ENCODE results near the gene GRHL1.

GRHL1 gene, protein sequence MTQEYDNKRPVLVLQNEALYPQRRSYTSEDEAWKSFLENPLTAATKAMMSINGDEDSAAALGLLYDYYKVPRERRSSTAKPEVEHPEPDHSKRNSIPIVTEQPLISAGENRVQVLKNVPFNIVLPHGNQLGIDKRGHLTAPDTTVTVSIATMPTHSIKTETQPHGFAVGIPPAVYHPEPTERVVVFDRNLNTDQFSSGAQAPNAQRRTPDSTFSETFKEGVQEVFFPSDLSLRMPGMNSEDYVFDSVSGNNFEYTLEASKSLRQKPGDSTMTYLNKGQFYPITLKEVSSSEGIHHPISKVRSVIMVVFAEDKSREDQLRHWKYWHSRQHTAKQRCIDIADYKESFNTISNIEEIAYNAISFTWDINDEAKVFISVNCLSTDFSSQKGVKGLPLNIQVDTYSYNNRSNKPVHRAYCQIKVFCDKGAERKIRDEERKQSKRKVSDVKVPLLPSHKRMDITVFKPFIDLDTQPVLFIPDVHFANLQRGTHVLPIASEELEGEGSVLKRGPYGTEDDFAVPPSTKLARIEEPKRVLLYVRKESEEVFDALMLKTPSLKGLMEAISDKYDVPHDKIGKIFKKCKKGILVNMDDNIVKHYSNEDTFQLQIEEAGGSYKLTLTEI

DNA sequence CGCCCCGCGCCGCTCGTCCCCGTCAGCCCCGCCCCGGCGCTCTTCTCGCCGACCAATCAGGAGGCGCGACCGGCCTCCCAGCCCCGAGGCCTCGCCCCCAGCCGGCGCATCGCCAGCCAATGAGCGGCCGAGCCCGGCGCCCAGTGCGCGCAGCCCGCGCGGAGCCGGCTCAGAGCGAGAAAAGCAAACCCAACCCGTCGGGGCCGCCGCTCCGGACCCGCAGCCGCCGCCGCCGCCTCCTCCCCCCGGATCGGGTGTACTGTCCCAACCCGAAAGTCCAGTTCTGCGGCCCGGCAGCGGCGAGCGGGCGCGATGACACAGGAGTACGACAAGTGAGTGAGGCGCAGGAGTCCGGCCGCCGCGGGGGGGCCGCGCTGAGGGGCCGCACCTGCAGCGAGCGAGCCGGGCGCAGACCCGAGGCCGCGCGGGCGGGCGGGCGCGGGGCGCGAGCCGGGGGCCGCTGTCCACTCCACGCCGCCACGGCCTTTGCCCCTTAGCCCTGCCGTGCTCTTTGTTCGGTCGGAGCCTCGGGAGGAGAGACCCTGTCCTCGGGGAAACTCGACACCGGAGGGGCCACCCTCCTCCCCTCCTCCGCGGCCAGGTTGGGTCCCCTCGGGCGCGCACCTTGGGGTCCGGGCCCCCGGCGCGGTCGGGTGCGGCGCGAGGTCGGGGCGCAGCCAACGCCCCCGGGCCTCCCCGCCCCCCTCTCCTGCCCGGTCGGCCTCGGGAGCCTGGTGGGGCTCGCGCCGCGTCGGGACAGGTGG is at the start of gene GRHL1:
Gene GRHL1, plus strand, starts transcription at position 172 of the 764 bp plus-strand sequence. Its CDS starts 141 bp downstream, at position 313.
- H3K4me3 ChIP-seq (ENCODE audit: low read depth, low read length) = peak within 1 kb of the TSS; percentile 64
- peak; percentile 46 for DNase-seq (ENCODE audit: low read depth)
- TF ChIP-seq, protein P1, sequence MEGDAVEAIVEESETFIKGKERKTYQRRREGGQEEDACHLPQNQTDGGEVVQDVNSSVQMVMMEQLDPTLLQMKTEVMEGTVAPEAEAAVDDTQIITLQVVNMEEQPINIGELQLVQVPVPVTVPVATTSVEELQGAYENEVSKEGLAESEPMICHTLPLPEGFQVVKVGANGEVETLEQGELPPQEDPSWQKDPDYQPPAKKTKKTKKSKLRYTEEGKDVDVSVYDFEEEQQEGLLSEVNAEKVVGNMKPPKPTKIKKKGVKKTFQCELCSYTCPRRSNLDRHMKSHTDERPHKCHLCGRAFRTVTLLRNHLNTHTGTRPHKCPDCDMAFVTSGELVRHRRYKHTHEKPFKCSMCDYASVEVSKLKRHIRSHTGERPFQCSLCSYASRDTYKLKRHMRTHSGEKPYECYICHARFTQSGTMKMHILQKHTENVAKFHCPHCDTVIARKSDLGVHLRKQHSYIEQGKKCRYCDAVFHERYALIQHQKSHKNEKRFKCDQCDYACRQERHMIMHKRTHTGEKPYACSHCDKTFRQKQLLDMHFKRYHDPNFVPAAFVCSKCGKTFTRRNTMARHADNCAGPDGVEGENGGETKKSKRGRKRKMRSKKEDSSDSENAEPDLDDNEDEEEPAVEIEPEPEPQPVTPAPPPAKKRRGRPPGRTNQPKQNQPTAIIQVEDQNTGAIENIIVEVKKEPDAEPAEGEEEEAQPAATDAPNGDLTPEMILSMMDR (IDR thresholded peaks at IDR 0.05; ENCODE audit: low read depth, low read length, missing control alignments) = no peak

DNA sequence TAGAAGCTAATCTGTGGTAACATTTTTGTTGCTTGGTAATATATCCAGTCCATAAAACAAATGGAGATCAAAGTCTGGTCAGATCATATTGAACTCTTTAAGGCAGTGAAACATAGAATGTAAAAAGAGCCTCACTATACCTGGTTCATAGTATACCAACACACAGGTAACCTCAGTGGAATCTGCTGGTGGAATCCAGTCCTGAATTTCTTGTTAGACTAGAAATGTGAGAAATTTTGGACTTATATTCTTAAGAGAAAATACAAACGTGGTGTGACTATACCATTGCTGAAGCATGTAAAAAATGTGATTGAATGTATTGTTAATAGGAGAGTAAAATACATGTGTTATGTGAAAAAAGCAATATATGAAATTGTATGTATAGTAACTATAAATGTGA is 46.1 kb upstream of the GRHL1 start:
- H3K4me3 ChIP-seq (ENCODE audit: low read depth, low read length) = no peak overlapping the region
- TF ChIP-seq, protein P1 (IDR thresholded peaks at IDR 0.05; ENCODE audit: low read depth, low read length, missing control alignments) = no peak
- DNase-seq (ENCODE audit: low read depth) = no peak

DNA sequence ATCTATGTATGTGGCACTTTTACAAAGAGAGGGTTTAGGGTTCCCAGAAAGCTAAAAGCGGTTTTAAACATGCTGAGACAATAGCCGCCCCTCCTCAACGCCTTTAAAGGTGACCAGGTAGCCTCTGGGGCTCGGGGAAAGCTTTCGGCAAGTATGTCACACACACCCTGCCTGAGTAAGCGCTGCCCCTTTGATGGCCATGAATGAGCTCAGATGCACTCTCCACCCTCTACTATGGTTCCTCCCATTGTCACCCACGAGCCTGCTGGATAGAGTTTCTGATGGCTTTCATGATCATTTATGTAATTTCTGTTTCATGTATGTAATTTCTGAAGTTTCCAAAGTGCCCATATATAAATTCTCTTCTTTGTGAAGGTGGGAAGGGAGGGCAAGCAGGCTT is 44.1 kb upstream of the GRHL1 start:
- DNase-seq (ENCODE audit: low read depth) = no peak
- TF ChIP-seq, protein P1 (IDR thresholded peaks at IDR 0.05; ENCODE audit: low read depth, low read length, missing control alignments) = no peak
- H3K4me3 ChIP-seq (ENCODE audit: low read depth, low read length) = no peak overlapping the region

DNA sequence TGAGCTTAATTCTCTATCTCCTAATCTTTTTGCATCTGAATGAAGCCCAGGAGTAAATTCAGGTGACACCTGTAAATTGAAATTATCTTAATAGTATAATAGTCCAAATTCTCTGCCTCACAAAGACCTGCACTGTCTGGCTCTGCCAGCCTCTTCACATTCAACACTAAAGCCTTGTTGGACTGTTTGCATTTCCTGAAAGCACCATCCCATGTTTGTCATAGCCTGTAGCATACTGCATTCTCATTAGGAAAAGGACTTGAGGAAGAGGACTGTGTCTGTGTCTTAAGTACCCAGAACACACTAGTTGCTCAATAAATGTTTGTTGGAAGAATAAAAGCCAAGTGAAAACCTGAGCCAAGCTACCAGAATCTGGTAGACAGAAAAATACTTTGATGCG is 42.9 kb upstream of the GRHL1 start:
- DNase-seq (ENCODE audit: low read depth) = no peak
- TF ChIP-seq, protein P1 (IDR thresholded peaks at IDR 0.05; ENCODE audit: low read depth, low read length, missing control alignments) = no peak
- no peak overlapping the region for H3K4me3 ChIP-seq (ENCODE audit: low read depth, low read length)

DNA sequence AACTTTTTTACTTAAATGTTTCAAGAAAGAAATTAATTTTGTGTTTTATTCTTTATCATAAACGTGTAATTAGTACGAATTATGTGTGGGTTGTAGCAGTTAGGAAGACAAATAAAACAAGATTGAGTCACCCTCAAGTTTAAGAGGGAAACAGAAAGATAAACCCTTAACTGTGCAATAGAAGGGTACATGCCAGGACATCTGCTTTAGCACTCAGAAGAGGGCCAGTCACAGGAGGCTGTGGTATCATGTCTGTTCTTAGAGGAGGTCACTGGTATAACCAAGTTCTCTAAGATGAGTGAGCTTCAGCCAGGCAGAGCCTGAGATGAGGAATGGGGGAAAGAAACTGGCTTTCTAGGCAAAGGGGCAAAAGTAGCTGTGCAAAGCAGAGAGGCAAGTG is 42.4 kb upstream of the GRHL1 start:
- TF ChIP-seq, protein P1 (IDR thresholded peaks at IDR 0.05; ENCODE audit: low read depth, low read length, missing control alignments) = no peak
- DNase-seq (ENCODE audit: low read depth) = no peak
- no peak overlapping the region for H3K4me3 ChIP-seq (ENCODE audit: low read depth, low read length)

DNA sequence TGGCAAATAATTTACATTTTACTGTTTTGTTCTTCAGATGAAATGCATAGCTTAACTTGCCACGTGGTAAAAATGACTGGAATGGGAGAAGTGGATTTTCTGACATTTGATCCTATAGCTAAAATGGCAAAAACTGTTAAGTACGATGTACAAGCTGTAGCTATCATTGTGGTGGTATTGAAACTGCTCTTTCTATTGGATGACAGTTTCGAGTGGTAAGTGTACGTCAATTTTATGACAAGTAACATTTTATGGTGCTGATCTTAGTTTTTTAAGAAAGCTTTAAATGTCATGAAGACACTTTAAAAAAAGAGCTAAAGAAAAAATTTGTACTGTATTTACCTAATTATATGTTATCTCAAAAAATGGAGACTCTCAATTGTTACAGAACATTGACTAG is 40.8 kb upstream of the GRHL1 start:
- DNase-seq (ENCODE audit: low read depth) = no peak
- TF ChIP-seq, protein P1 (IDR thresholded peaks at IDR 0.05; ENCODE audit: low read depth, low read length, missing control alignments) = no peak
- no peak overlapping the region for H3K4me3 ChIP-seq (ENCODE audit: low read depth, low read length)
